H1 (cell line): ENCODE measurements around the gene DYNC1I1. TPM values are rescaled to one million over a fixed set of nuclear protein-coding genes. Genes with fewer than 3 reads are reported as not detected.
A peak's percentile ranks its signal among the peaks of the same experiment; 100 is the strongest.

Source experiments
- CTCF ChIA-PET: fragments of 300-600 bp; sonication (Branson Sonifier 250); formaldehyde crosslinking; loops from one replicate; lab custom pipeline; 2021; ENCODE audit not compliant: partially characterized antibody; lab: Charles Lee
- POLR2A ChIA-PET: fragments of 300-600 bp; sonication (Branson Sonifier 250); formaldehyde crosslinking; loops from one replicate; lab custom pipeline; 2021; ENCODE audit warnings: inconsistent platforms; ENCODE audit not compliant: partially characterized antibody; lab: Charles Lee
- DNase-seq, 2 experiments: peaks; one replicate each; pipeline versions ENCODE4 v3.0.0 to v3.0.0-alpha.2; 2010 to 2022; ENCODE audit warnings: low spot score in 2 of 2, low read depth in 1 of 2, mixed read lengths in 1 of 2
- FAIRE-seq: peaks from 2 replicates; lab custom pipeline; 2011; peaks lifted over from hg19 to GRCh38; lab: Jason Lieb, UNC
- H2AFZ ChIP-seq: 2 replicates; pipeline ENCODE4 v1.8.1; 2012; ENCODE audit warnings: low read length, inconsistent platforms
- H2AK5ac ChIP-seq: 2 replicates; pipeline ENCODE4 v1.6.1; 2013; ENCODE audit warnings: low read depth, low read length
- H2BK120ac ChIP-seq: replicated peaks from 2 replicates; pipeline ENCODE3; 2013; ENCODE audit warnings: low read depth, low read length, inconsistent platforms
- H2BK12ac ChIP-seq: 2 replicates; pipeline ENCODE4 v1.6.1; 2013; ENCODE audit warnings: low read depth, low read length
- H2BK15ac ChIP-seq: 2 replicates; pipeline ENCODE4 v1.6.1; 2013; ENCODE audit warnings: low read length
- H2BK20ac ChIP-seq: 2 replicates; pipeline ENCODE4 v1.6.1; 2013; ENCODE audit warnings: low read length
- H2BK5ac ChIP-seq: 2 replicates; pipeline ENCODE4 v1.6.1; 2013; ENCODE audit warnings: low read depth, low read length
- H3K14ac ChIP-seq: 2 replicates; pipeline ENCODE4 v1.6.1; 2013; ENCODE audit warnings: inconsistent platforms; ENCODE audit not compliant: insufficient read length
- H3K18ac ChIP-seq: 2 replicates; pipeline ENCODE4 v1.6.1; 2013; ENCODE audit warnings: low read length; ENCODE audit errors: extremely low read depth
- H3K23ac ChIP-seq: 2 replicates; pipeline ENCODE4 v1.6.1; 2013; ENCODE audit warnings: inconsistent platforms; ENCODE audit not compliant: insufficient read length
- H3K23me2 ChIP-seq: 2 replicates; pipeline ENCODE4 v1.6.1; 2013; ENCODE audit warnings: low read depth, low read length
- H3K27ac ChIP-seq: 2 replicates; pipeline ENCODE4 v1.6.1; 2011; ENCODE audit warnings: low read depth, low read length, inconsistent platforms
- H3K27me3 ChIP-seq, 4 experiments: replicated peaks in 1 of 4; 1 replicate in 1 of 4; 2 replicates in 3 of 4; pipeline versions ENCODE4 v1.6.1 to v1.8.1; 2011 to 2013; ENCODE audit warnings: low read length in 3 of 4, mild to moderate bottlenecking in 3 of 4, inconsistent platforms in 2 of 4, mixed read lengths in 2 of 4, moderate library complexity in 1 of 4; ENCODE audit not compliant: control insufficient read depth in 3 of 4, insufficient read depth in 3 of 4; ENCODE audit errors: extremely low read depth in 1 of 4
- H3K36me3 ChIP-seq, 4 experiments: 2 replicates each; pipeline versions ENCODE4 v1.6.1 to v1.8.1; 2011 to 2013; ENCODE audit warnings: mild to moderate bottlenecking in 4 of 4, low read length in 3 of 4, moderate library complexity in 2 of 4, control low read depth in 1 of 4, inconsistent platforms in 1 of 4; ENCODE audit not compliant: insufficient read depth in 4 of 4, control insufficient read depth in 2 of 4
- H3K4ac ChIP-seq: replicated peaks from 2 replicates; pipeline ENCODE3; 2013; ENCODE audit warnings: low read length, low read depth, mixed read lengths, inconsistent platforms; ENCODE audit not compliant: insufficient read length
- H3K4me1 ChIP-seq, 4 experiments: replicated peaks in 1 of 4; 1 replicate in 1 of 4; 2 replicates in 3 of 4; pipeline versions ENCODE4 v1.6.1 to v1.8.1; 2011 to 2013; ENCODE audit warnings: low read length in 3 of 4, inconsistent platforms in 2 of 4, mixed read lengths in 1 of 4; ENCODE audit not compliant: insufficient read depth in 4 of 4, control insufficient read depth in 3 of 4
- H3K4me2 ChIP-seq, 2 experiments: 2 replicates each; pipeline versions ENCODE4 v1.6.1 to v1.8.1; 2011 to 2013; ENCODE audit warnings: low read depth in 2 of 2, low read length in 2 of 2, control low read depth in 1 of 2, inconsistent platforms in 1 of 2, mild to moderate bottlenecking in 1 of 2; ENCODE audit not compliant: insufficient read depth in 1 of 2
- H3K4me3 ChIP-seq, 4 experiments: fragments of 200-600, 300-600 bp in 1 of 4; sonication (generic), shearing (Covaris generic), sonication (Bioruptor Twin) in 1 of 4; 2 replicates each; pipeline versions ENCODE4 v1.5.1 to v1.8.1; 2011 to 2016; ENCODE audit warnings: low read length in 4 of 4, low read depth in 3 of 4, control low read depth in 2 of 4, inconsistent platforms in 2 of 4, mild to moderate bottlenecking in 2 of 4, mixed read lengths in 1 of 4, moderate library complexity in 1 of 4; ENCODE audit not compliant: insufficient read depth in 2 of 4; ENCODE audit errors: extremely low read depth in 1 of 4
- H3K56ac ChIP-seq: replicated peaks from 2 replicates; pipeline ENCODE3; 2013; ENCODE audit warnings: low read depth, mild to moderate bottlenecking, mixed read lengths, low read length, inconsistent platforms; ENCODE audit not compliant: insufficient read length
- H3K79me1 ChIP-seq: 2 replicates; pipeline ENCODE4 v1.6.1; 2013; ENCODE audit warnings: low read depth, low read length, control low read depth
- H3K79me2 ChIP-seq, 2 experiments: 2 replicates each; pipeline versions ENCODE4 v1.6.1 to v1.8.1; 2012 to 2013; ENCODE audit warnings: low read length in 2 of 2, mild to moderate bottlenecking in 2 of 2, inconsistent platforms in 1 of 2; ENCODE audit not compliant: insufficient read depth in 2 of 2, control insufficient read depth in 1 of 2
- H3K9ac ChIP-seq, 4 experiments: replicated peaks in 1 of 4; 1 replicate in 1 of 4; 2 replicates in 3 of 4; pipeline versions ENCODE4 v1.6.1 to v1.8.1; 2011 to 2013; ENCODE audit warnings: low read depth in 3 of 4, low read length in 3 of 4, control low read depth in 2 of 4, mild to moderate bottlenecking in 2 of 4, moderate library complexity in 2 of 4, inconsistent platforms in 1 of 4; ENCODE audit errors: extremely low read depth in 1 of 4
- H3K9me3 ChIP-seq, 2 experiments: 2 replicates each; pipeline versions ENCODE4 v1.6.1 to v1.8.1; 2012 to 2013; ENCODE audit warnings: mild to moderate bottlenecking in 2 of 2, moderate library complexity in 2 of 2, control low read depth in 1 of 2, inconsistent platforms in 1 of 2, low read depth in 1 of 2, low read length in 1 of 2, mixed read lengths in 1 of 2; ENCODE audit not compliant: insufficient read depth in 2 of 2
- H4K20me1 ChIP-seq, 2 experiments: replicated peaks in 1 of 2; 2 replicates each; pipeline versions ENCODE3 to v1.8.1; 2011 to 2013; ENCODE audit warnings: inconsistent platforms in 2 of 2, low read length in 2 of 2, mild to moderate bottlenecking in 1 of 2; ENCODE audit not compliant: insufficient read depth in 2 of 2, control insufficient read depth in 1 of 2
- H4K5ac ChIP-seq: 2 replicates; pipeline ENCODE4 v1.6.1; 2013; ENCODE audit warnings: low read length, low read depth, mixed read lengths, inconsistent platforms; ENCODE audit not compliant: insufficient read length
- H4K8ac ChIP-seq: 2 replicates; pipeline ENCODE4 v1.8.0; 2013; ENCODE audit warnings: mild to moderate bottlenecking, moderate library complexity, low read length, inconsistent platforms; ENCODE audit not compliant: insufficient read depth; ENCODE audit errors: extremely low read depth
- H4K91ac ChIP-seq: replicated peaks from 2 replicates; pipeline ENCODE3; 2013; ENCODE audit warnings: low read length, mixed read lengths, inconsistent platforms; ENCODE audit not compliant: insufficient read length
- EZH2 ChIP-seq: fragments of 200-600 bp; sonication (generic); IDR thresholded peaks from 2 replicates; pipeline ENCODE4 v1.7.1; 2012; ENCODE audit warnings: low read depth, mild to moderate bottlenecking, moderate library complexity, low read length, inconsistent platforms; ENCODE audit not compliant: severe bottlenecking
- HDAC6 ChIP-seq: IDR thresholded peaks from one replicate; pipeline ENCODE4 v1.7.1; 2012; ENCODE audit warnings: low read depth, mild to moderate bottlenecking, inconsistent platforms, low read length, moderate library complexity
- KDM5A ChIP-seq: fragments of 200-600 bp; IDR thresholded peaks from 2 replicates; pipeline ENCODE4 v1.7.1; 2012; ENCODE audit warnings: mild to moderate bottlenecking, low read length, inconsistent platforms, mixed read lengths
- NANOG ChIP-seq: IDR thresholded peaks from 2 replicates; pipeline ENCODE4 v1.6.1; 2011; ENCODE audit warnings: low read length, low read depth, mild to moderate bottlenecking, inconsistent platforms; ENCODE audit not compliant: insufficient read depth, poor library complexity, severe bottlenecking
- TAF1 ChIP-seq: IDR thresholded peaks from 2 replicates; pipeline ENCODE4 v1.6.1; 2011; ENCODE audit warnings: mild to moderate bottlenecking, low read depth, low read length
- WGBS, 2 experiments: shearing (Covaris generic) in 1 of 2; methylation state at CpG; one replicate each; pipeline versions ENCODE4 v1.1.6 to v1.1.7; 2013 to 2015; ENCODE audit warnings: low lambda C conversion rate in 2 of 2, mixed read lengths in 2 of 2, inconsistent platforms in 1 of 2, low coverage in 1 of 2, missing lambda C conversion rate in 1 of 2; ENCODE audit not compliant: insufficient replicate concordance in 2 of 2, insufficient coverage in 1 of 2, insufficient read length in 1 of 2; ENCODE audit errors: extremely low coverage in 1 of 2, missing lambda C conversion rate in 1 of 2; 5-methylcytosine and 5-hydroxymethylcytosine counted together
- polyA plus RNA-seq, 7 experiments: library from polyadenylated mRNA; depleted of rRNA in 3 of 7; stranded (reverse) in 5 of 7; unstranded in 2 of 7; fragments of >200 nt in 5 of 7; fragments of 200-250 nt in 2 of 7; gene quantifications; 1 replicate in 5 of 7; 2 replicates in 1 of 7; 4 replicates in 1 of 7; pipeline versions ENCODE4 v1.2.1 to v1.2.3, GENCODE V29; 2011 to 2013; ENCODE audit warnings: missing spikeins in 2 of 7, mixed read lengths in 2 of 7
- total RNA-seq: library from RNA; stranded (reverse); fragmentation: NEBNext Ultra II Directional; extraction: Animal tissue kit (Norgen Biotek cat#: 25700); gene quantifications from 2 replicates; pipeline ENCODE4 v1.2.1, GENCODE V29; 2021
- TF ChIP-seq, protein P1 (sequence below): IDR thresholded peaks from 2 replicates; pipeline ENCODE4 v1.6.1; 2012; ENCODE audit warnings: inconsistent platforms
- TF ChIP-seq, protein P2 (sequence below), 3 experiments: IDR thresholded peaks; 1 replicate in 2 of 3; 2 replicates in 1 of 3; pipeline versions ENCODE4 v1.5.1 to v1.6.1; 2011; ENCODE audit warnings: low read length in 3 of 3, mild to moderate bottlenecking in 3 of 3, inconsistent platforms in 2 of 3, low read depth in 1 of 3, moderate library complexity in 1 of 3; ENCODE audit not compliant: insufficient read depth in 1 of 3; ENCODE audit errors: control extremely low read depth in 1 of 3

DYNC1I1 gene
- total and polyA plus RNA-seq, 2 of the 8 experiments (the other 6 are each of a cell fraction or from before 2014, with no cell fraction given): 0.45 to 0.58 TPM

DNA sequence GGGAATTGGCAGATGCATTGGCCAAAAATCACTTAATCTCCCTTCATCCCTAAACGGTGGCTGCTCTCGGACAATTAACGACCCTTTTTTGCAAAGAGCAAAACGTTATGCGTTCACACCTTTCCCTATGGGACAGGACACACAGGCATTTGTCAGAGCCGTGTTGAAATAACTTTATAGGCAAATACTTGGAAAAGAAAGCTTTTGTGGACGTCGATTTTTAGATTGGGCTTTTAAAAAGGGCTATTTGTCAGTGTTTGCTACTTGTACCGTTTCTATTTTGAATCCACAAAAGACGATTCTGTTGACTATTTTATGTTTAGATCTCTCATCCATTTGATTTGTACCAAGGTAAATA, 304.0 kb downstream of the DYNC1I1 start:
- Histone ChIP-seq H4K91ac (no peak overlapping the region), H3K4ac (no peak overlapping the region), H2BK5ac (no peak overlapping the region), H2AK5ac (no peak overlapping the region), H4K8ac (no peak overlapping the region), H3K9ac (no peak overlapping the region; a peak in 1 of 7 replicates), H4K5ac (no peak overlapping the region), H3K27me3 (peaks cover 3 to 18% (median 9%) of the 10 kb centered on the region in 4 experiments), H3K79me2 (no peaks in the 10 kb centered on the region), H3K56ac (no peak overlapping the region), H3K4me3 (peak overlapping the region; percentile 38 to 63 (median 48); a peak in 7 of 8 replicates), H3K23me2 (peaks cover 6% of the 10 kb centered on the region), H2BK15ac (no peak overlapping the region), H3K18ac (no peak overlapping the region), H2BK120ac (no peak overlapping the region), H3K36me3 (no peaks in the 10 kb centered on the region), H3K27ac (no peak overlapping the region), H3K9me3 (no peaks in the 10 kb centered on the region), H3K79me1 (no peaks in the 10 kb centered on the region), H2BK20ac (no peak overlapping the region), H3K4me2 (peak overlapping the region; percentile 78 to 94), H3K23ac (no peak overlapping the region), H3K4me1 (peaks cover 0 to 2% (median 0%) of the 10 kb centered on the region in 4 experiments; a peak in 2 of 7 replicates), H3K14ac (no peak overlapping the region), H2AFZ (0 out of 2 replicates have a peak overlapping the region, but pooled peaks have one; percentile 58), H4K20me1 (no peaks in the 10 kb centered on the region), H2BK12ac (no peak overlapping the region)
- 37% methylated on average over 10 of the region's 10 CpGs; no CpG with 5 or more reads in 1 of the 2 experiments for WGBS, 2 experiments
- DNase-seq: no peak
- ChIA-PET POLR2A (no interaction called here), CTCF (interaction anchor here (0.6 to 2.0 kb wide), 17 partner anchors 9 to 951 kb away, joined by 3 to 9 read pairs (median 4); partner anchors contain the start of gene DLX5)
- no peak for FAIRE-seq
- TF ChIP-seq, protein P1, sequence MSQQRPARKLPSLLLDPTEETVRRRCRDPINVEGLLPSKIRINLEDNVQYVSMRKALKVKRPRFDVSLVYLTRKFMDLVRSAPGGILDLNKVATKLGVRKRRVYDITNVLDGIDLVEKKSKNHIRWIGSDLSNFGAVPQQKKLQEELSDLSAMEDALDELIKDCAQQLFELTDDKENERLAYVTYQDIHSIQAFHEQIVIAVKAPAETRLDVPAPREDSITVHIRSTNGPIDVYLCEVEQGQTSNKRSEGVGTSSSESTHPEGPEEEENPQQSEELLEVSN: no peak
- TF ChIP-seq KDM5A (no peak), NANOG (no peak), EZH2 (no peak), HDAC6 (no peak), TAF1 (no peak)
- TF ChIP-seq, protein P2, sequence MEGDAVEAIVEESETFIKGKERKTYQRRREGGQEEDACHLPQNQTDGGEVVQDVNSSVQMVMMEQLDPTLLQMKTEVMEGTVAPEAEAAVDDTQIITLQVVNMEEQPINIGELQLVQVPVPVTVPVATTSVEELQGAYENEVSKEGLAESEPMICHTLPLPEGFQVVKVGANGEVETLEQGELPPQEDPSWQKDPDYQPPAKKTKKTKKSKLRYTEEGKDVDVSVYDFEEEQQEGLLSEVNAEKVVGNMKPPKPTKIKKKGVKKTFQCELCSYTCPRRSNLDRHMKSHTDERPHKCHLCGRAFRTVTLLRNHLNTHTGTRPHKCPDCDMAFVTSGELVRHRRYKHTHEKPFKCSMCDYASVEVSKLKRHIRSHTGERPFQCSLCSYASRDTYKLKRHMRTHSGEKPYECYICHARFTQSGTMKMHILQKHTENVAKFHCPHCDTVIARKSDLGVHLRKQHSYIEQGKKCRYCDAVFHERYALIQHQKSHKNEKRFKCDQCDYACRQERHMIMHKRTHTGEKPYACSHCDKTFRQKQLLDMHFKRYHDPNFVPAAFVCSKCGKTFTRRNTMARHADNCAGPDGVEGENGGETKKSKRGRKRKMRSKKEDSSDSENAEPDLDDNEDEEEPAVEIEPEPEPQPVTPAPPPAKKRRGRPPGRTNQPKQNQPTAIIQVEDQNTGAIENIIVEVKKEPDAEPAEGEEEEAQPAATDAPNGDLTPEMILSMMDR (IDR thresholded peaks at IDR 0.05; ENCODE audit: control extremely low read depth in 1 of 3, insufficient read depth in 1 of 3, low read depth in 1 of 3, low read length in 3 of 3): no peak
